Activated CD4-positive, CD25-positive, alpha-beta regulatory T cell treated with anti-CD3 and anti-CD28 coated beads, Interleukin-2, amount 50 U/mL, for 16 hours (primary cell): Measurements from ENCODE around the gene PBOV1.
"Not testable (repeated sequence)": the region's sequence is repeated elsewhere in the genome, so short reads cannot be mapped to it uniquely, and the experiment has no call there.

Experiments used
- DNase-seq: peaks from one replicate; pipeline ENCODE4 v3.0.0-alpha.2; 2020; ENCODE audit warnings: low read depth, low spot score

PBOV1 gene

GRCh38 chr6:138238368-138238767 lies 20.1 kb upstream of the PBOV1 start:
- no peak for DNase-seq

GRCh38 chr6:138237463-138237862 lies 19.2 kb upstream of the PBOV1 start:
- no peak for DNase-seq

DNA sequence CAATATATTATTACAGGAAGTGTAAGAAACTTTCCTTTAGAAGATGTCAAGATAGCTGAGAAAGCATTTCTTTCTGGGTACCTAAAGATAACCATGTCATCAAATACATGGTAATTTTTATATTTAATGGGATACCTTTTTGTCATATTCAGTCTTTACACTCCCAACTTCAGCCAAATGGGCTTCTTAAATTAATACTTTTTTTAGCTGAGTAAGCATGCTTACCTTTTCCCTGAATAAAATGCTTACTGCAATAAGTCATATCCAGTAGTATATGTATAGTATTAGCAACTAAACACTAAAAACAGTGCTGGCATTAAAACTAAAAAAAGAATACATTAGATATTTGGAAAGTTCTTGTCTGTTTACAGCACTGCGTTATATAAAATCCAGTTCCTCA lies 17.4 kb upstream of the PBOV1 start:
- no peak for DNase-seq

DNA sequence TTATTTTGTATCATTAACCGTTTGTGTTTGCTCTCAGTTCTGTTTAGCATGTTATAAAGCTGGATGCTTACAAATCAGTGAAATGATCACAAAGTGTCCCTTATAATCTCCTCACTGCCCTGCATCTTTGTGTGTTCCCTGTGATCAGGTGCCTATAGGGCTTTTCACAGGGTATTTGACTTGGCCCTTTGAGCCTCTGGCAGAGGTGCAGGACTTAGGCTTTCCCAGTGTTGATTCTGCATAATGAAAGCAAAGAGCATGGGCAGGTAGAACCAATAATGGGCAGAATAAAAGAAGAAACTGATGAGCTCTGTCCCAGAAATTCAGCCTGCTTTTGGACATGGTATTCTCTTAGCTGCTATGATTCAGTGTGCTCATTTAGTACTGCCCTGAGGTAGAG lies 16.9 kb upstream of the PBOV1 start:
- DNase-seq = no peak

DNA sequence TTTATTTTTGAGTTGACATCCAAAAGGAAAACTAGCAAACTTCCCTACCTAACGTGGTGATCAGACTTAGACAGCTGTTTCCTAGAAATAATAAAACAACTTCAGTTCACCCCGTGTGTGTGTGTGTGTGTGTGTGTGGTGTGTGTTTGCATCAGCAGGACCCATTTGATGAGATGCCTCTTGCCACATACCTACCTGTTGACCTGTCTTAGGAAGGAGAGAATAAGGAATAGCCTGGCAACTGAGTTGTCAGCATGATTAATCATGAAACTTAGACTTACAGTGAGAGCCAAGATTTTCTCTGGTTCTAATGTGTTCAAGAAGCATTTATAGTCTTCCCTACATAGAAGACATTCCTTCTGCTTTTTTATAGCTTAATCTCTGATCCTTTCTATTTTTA lies 16.1 kb upstream of the PBOV1 start:
- no peak for DNase-seq

- no peak for DNase-seq
Measured at GRCh38 chr6:138231381-138231886, 13.1 kb upstream of the PBOV1 start.

DNA sequence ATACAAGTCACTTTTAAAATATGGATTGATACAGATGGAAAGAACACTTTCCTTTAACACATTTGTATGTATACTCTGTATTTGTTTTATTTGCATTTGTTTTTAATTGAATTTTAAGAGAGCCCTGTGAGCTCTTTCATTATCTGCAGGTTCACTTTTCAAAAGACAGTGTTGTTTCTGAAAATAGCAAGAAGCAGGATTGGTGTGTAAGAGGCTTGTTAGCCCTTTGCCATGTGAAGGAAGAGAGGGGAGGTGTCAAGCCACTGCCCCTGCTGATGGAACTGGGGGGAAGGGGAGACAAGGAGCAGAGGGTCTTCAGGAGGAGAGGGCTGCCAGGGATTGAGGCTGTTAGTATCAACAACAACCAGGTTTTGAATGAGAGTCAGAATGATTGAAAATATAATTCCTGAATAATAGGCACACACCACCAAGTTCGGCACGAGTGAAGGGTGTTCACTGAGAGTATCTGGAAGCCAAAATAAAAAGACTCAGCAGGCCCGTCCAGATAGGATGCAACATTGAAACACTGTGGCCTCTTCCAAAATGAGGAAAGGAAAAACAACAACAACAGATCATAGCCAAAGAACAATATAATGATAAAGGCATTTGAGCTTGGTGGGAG lies 12.6 kb upstream of the PBOV1 start:
- no peak for DNase-seq

DNA sequence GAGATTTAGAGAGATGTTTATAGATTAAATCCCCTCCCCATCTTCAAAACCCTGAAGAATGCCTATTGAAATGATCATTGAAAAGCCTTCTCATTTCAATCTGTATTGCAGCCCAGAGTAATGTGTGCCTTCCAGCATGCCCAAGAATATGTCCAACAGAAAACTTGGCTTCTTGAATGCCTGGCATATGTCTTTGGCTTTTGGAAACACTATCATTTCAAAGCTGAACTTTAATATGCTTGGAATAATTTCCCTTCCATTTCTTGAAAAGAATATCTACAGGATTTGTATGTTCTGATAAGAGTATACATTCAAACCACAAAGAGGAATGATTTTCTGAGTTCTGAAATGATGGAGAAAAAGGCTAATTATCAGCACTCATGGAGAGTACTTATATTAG lies 11.9 kb upstream of the PBOV1 start:
- DNase-seq = no peak

GRCh38 chr6:138229663-138230179 lies 11.4 kb upstream of the PBOV1 start:
- no peak for DNase-seq

- no peak for DNase-seq
Measured at GRCh38 chr6:138229072-138229471, 10.8 kb upstream of the PBOV1 start.

- DNase-seq = no peak
Measured at GRCh38 chr6:138227316-138227781, 9.1 kb upstream of the PBOV1 start.

GRCh38 chr6:138226700-138227315 lies 8.5 kb upstream of the PBOV1 start:
- no peak for DNase-seq

DNA sequence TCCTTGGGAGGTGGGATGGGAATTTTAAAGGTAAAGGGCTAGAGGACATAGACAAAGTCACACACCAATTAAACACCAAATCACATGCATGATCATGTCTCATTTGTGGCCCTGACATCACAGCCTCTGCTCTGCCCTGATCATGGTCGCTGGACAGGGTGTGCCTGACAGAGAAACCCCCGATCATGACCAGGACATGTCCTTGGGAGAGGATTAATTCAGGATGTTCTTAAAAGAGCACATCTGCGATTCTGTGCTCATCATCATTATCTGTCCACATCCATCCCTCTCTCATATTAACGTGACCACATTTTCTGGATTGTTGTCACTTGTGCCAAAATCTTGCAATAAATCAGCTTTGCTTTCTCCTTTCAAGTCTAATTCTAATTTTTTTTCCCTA lies 7.7 kb upstream of the PBOV1 start:
- no peak for DNase-seq

DNA sequence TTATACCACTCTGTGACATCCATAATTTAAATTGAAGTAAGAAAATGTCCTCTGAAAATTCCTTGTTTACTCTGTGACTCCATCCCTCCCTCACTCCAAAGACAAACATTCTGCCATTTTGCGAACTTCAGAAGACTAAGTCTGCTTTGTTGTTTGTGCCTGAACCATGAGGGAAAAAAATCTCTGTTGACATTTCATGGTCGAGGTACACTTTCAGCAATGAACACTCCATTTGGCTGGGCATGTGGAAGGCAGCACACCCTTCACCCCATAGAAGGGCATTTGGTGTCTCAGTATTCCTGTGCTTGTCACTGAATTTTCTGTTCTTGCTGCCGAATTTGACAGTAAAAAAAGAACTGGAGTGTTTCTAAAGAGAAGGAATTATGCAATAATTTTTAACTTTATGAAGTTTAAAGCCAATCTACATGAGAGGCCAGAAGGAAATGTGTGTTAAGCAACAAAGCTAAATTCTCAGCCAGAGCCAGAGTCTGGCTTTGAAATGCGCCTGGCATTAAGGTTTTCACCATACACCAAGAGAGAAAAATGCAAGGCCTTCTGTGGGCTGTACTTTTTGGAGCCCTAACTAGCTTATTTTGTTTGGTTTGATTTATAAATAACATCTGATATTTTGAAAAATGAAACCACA lies 4.7 kb upstream of the PBOV1 start:
- DNase-seq = no peak

DNA sequence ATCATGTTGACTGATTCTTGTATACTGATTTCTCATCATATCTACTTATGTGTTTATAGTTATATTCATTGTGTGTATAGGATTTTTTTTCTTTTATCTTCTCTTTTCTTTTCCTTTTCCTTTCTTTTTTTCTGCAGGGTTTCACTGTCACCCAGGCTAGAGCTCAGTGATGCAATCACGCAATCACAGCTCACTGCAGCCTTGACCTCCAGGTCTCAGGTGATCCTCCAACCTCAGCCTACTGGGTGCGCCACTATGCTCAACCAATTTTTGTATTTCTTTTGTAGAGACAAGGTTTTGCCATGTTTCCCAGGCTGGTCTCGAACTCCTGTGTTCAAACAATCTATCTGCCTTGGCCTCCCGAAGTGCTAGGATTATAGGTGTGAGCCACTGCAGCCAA lies 1.6 kb upstream of the PBOV1 start:
- no peak for DNase-seq

GRCh38 chr6:138219398-138219797 lies 1.1 kb upstream of the PBOV1 start:
- DNase-seq = no peak

GRCh38 chr6:138215093-138215782 lies 3.1 kb downstream of the PBOV1 start:
- DNase-seq = no peak

DNA sequence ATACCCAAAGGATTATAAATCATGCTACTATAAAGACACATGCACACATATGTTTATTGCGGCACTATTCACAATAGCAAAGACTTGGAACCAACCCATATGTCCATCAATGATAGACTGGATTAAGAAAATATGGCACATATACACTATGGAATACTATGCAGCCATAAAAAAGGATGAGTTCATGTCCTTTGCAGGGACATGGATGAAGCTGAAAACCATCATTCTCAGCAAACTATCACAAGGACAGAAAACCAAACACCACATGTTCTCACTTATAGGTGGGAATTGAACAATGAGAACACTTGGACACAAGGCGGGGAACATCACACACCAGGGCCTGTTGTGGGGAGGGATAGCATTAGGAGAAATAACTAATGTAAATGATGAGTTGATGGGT lies 5.8 kb downstream of the PBOV1 start:
- not testable (repeated sequence) for DNase-seq

- DNase-seq = no peak
Measured at GRCh38 chr6:138211601-138212000, 6.7 kb downstream of the PBOV1 start.

DNA sequence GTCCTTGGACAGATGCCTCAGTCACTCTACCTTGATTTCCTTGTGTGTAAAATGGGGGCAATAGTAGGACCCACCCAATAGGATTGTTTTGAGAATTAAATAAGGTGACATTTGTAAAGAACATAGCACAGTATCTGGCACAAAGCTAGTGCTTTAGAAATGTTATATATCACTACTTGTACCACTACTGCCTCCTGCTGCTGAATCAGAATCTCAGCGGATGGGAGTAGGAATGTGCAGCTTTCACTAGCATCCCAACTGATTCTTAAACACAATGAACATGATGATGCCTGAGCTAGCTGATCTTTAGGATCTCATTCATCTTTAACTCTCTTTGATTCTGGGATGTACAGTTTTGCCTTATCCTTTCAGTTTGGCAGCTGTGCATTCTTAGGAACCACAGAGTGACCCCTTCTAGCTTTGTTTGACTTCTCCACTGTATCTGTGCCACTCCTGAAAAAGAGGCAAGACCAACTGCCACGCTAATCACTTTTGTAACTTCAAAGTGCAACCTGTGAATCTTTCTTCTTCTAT lies 7.2 kb downstream of the PBOV1 start:
- no peak for DNase-seq

- no peak for DNase-seq
Measured at GRCh38 chr6:138206862-138207261, 11.4 kb downstream of the PBOV1 start.
